ENCODE measurements around the gene PDE2A. TPM values are rescaled to one million over a fixed set of nuclear protein-coding genes. Genes with fewer than 3 reads are reported as not detected.

The PDE2A gene
- total RNA-seq, 1 donor from 2014 or later = 1.4 TPM

- intact Hi-C loops (cut with micrococcal nuclease) = loop anchor here (5.0 kb wide), 1 partner anchor 496 kb away; no protein-coding TSS in a partner anchor
- no peak for TF ChIP-seq CTCF (IDR thresholded peaks at IDR 0.05)
- H3K36me3 Mint-ChIP-seq (ENCODE audit: low read depth) = peaks cover 12% of the 10 kb centered on the region
- peaks cover 3% of the 10 kb centered on the region for H3K27me3 Mint-ChIP-seq
- no peak overlapping the region for H3K4me3 Mint-ChIP-seq
- ChIA-PET POLR2A (interaction anchor here (1.0 kb wide), 1 partner anchor 476 kb away, joined by 3 read pairs; no protein-coding TSS in a partner anchor), CTCF (interaction anchor here (0.6 to 3.5 kb wide), 6 partner anchors 10 to 1045 kb away, joined by 3 to 54 read pairs (median 3); no protein-coding TSS in a partner anchor)
- H3K4me1 Mint-ChIP-seq = peaks cover 7% of the 10 kb centered on the region
- no peaks in the 10 kb centered on the region for H3K9me3 Mint-ChIP-seq
- ATAC-seq (ENCODE audit: low read depth) (no peak), DNase-seq (no peak)
- H3K27ac Mint-ChIP-seq = peak overlapping the region; percentile 33
Observed at GRCh38 chr11:72681226-72682153, 7.3 kb upstream of the PDE2A start.

DNA sequence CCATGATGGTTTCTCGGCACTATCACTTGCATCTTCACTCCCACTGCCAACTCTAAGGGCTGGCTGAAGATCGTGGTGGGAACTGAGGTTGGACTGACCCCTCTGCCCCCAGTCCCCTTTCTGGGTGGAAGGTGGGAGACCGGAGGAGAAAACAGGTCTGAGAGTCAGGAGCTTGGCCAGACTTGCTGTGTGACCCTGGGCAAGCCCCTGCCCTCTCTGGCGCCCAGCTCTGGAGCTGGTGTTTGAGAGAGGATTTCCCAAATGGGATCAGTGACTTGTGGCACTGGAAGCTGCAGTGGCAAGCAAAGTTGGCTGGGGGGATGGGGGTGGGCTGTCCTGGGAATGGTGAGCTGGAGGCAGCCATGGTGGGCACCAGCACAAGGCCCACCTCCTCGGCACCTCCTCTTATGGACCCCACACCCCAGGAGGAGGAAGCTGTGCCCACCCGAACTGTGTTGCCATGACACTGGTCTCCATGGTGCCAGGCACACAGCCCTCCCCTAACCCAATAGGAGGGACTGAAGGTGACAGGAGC lies 6.5 kb upstream of the PDE2A start:
- no peaks in the 10 kb centered on the region for H3K9me3 Mint-ChIP-seq
- ChIA-PET POLR2A (interaction anchor here (0.6 kb wide), 1 partner anchor 570 kb away, joined by 3 read pairs; no protein-coding TSS in a partner anchor), CTCF (interaction anchor here (1.5 to 1.9 kb wide), 2 partner anchors 94 to 112 kb away, joined by 3 to 7 read pairs; no protein-coding TSS in a partner anchor)
- intact Hi-C loops (cut with micrococcal nuclease) = loop anchor here (5.0 kb wide), 1 partner anchor 497 kb away; no protein-coding TSS in a partner anchor
- H3K27ac Mint-ChIP-seq = no peak overlapping the region
- ATAC-seq (ENCODE audit: low read depth) (no peak), DNase-seq (no peak)
- no peak for TF ChIP-seq CTCF (IDR thresholded peaks at IDR 0.05)
- H3K4me3 Mint-ChIP-seq = no peak overlapping the region
- peaks cover 9% of the 10 kb centered on the region for H3K4me1 Mint-ChIP-seq
- H3K27me3 Mint-ChIP-seq = peaks cover 6% of the 10 kb centered on the region
- peaks cover 6% of the 10 kb centered on the region for H3K36me3 Mint-ChIP-seq (ENCODE audit: low read depth)

DNA sequence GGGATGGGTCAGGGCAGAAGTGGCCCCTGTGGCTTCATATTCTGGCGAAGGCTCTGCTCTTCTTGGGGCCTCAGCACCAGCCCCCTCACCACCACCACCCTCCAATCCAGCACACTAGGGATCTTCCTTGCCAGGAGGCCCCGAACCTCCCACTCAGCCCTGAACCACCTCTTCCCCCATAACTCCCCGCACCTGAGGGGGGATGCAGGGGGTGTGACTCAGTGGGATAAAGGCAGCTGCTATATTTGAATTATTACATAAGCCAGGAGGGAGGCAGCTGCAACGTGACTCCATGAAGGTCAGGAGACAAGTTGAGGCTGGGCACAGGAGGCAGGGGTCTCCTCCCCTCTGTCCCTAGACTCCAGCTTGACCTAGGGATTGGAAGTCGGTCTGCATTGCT lies 5.6 kb upstream of the PDE2A start:
- ChIA-PET POLR2A (no interaction called here), CTCF (interaction anchor here (1.9 kb wide), 1 partner anchor 94 kb away, joined by 7 read pairs; no protein-coding TSS in a partner anchor)
- intact Hi-C loops (cut with micrococcal nuclease) = loop anchor here (5.0 kb wide), 1 partner anchor 497 kb away; no protein-coding TSS in a partner anchor

GRCh38 chr11:72678524-72678923 lies 4.3 kb upstream of the PDE2A start:
- Mint-ChIP-seq H3K36me3 (ENCODE audit: low read depth) (peaks cover under 1% of the 10 kb centered on the region), H3K9me3 (no peaks in the 10 kb centered on the region), H3K27me3 (peaks cover 25% of the 10 kb centered on the region), H3K4me1 (peaks cover 13% of the 10 kb centered on the region), H3K27ac (no peak overlapping the region), H3K4me3 (no peak overlapping the region)
- intact Hi-C loops (cut with micrococcal nuclease) = no loop called here
- no peak for ATAC-seq (ENCODE audit: low read depth)
- CTCF ChIA-PET = no interaction called here
- POLR2A ChIA-PET = no interaction called here
- DNase-seq = no peak
- no peak for TF ChIP-seq CTCF (IDR thresholded peaks at IDR 0.05)

More for the DNA sequence above, 5.6 kb upstream of the PDE2A start:
- TF ChIP-seq CTCF (IDR thresholded peaks at IDR 0.05) = no peak
- ATAC-seq (ENCODE audit: low read depth) (no peak), DNase-seq (no peak)
- Mint-ChIP-seq H3K27me3 (peaks cover 13% of the 10 kb centered on the region), H3K9me3 (no peaks in the 10 kb centered on the region), H3K27ac (no peak overlapping the region), H3K36me3 (ENCODE audit: low read depth) (peaks cover 6% of the 10 kb centered on the region), H3K4me3 (no peak overlapping the region), H3K4me1 (peaks cover 12% of the 10 kb centered on the region)

- Mint-ChIP-seq H3K9me3 (no peaks in the 10 kb centered on the region), H3K4me3 (no peak overlapping the region), H3K27me3 (peaks cover 39% of the 10 kb centered on the region), H3K4me1 (peaks cover 27% of the 10 kb centered on the region), H3K27ac (no peak overlapping the region), H3K36me3 (ENCODE audit: low read depth) (no peaks in the 10 kb centered on the region)
- ATAC-seq (ENCODE audit: low read depth) (peak; percentile 89), DNase-seq (peak; percentile 59)
- intact Hi-C loops (cut with micrococcal nuclease) = no loop called here
- POLR2A ChIA-PET = no interaction called here
- CTCF ChIA-PET = no interaction called here
- no peak for TF ChIP-seq CTCF (IDR thresholded peaks at IDR 0.05)
Observed at GRCh38 chr11:72676861-72677341, 2.7 kb upstream of the PDE2A start.
